Spleen (tissue), 11 donors: ENCODE measurements around the gene PRKG1. TPM values are rescaled to one million over a fixed set of nuclear protein-coding genes. Genes with fewer than 3 reads are reported as not detected.

ENCODE experiments used
- DNase-seq: peaks from one replicate; pipeline ENCODE4 v3.0.0-alpha.2; 2020
- H3K27ac ChIP-seq, 8 donors: fragments of 200-600 bp; sonication (generic) in 7 of 8; 1 replicate in 4 of 8; 2 replicates in 4 of 8; pipeline versions ENCODE4 v1.5.0 to v1.8.0; 2016 to 2021; ENCODE audit warnings: inconsistent platforms in 4 of 8, mild to moderate bottlenecking in 4 of 8, moderate library complexity in 1 of 8
- H3K27me3 ChIP-seq, 7 donors: fragments of 200-600 bp; sonication (generic) in 6 of 7; replicated peaks in 1 of 7; 1 replicate in 4 of 7; 2 replicates in 3 of 7; pipeline versions ENCODE4 v1.5.0 to v1.8.0; 2016 to 2021; ENCODE audit warnings: inconsistent platforms in 3 of 7, mild to moderate bottlenecking in 1 of 7
- H3K36me3 ChIP-seq, 6 donors: fragments of 200-600 bp; sonication (generic) in 5 of 6; 1 replicate in 4 of 6; 2 replicates in 2 of 6; pipeline versions ENCODE4 v1.5.0 to v1.8.0; 2016 to 2021; ENCODE audit warnings: inconsistent platforms in 2 of 6
- H3K4me1 ChIP-seq, 6 donors: fragments of 200-600 bp; sonication (generic) in 5 of 6; 1 replicate in 3 of 6; 2 replicates in 3 of 6; pipeline versions ENCODE4 v1.5.0 to v1.8.0; 2016 to 2021; ENCODE audit warnings: inconsistent platforms in 3 of 6
- H3K4me3 ChIP-seq, 8 donors: fragments of 200-600 bp; sonication (generic) in 7 of 8; 1 replicate in 4 of 8; 2 replicates in 4 of 8; pipeline versions ENCODE4 v1.5.0 to v1.8.0; 2016 to 2021; ENCODE audit warnings: inconsistent platforms in 4 of 8, mild to moderate bottlenecking in 4 of 8, moderate library complexity in 2 of 8
- H3K9me3 ChIP-seq, 8 donors: fragments of 200-600 bp; sonication (generic) in 7 of 8; 1 replicate in 4 of 8; 2 replicates in 4 of 8; pipeline versions ENCODE4 v1.5.0 to v1.8.0; 2016 to 2021; ENCODE audit warnings: inconsistent platforms in 4 of 8
- POLR2A ChIP-seq, 3 donors: fragments of 450-650 bp; IDR thresholded peaks; one replicate each; pipeline ENCODE4 v1.5.1; 2017; ENCODE audit warnings: antibody characterized with exemption in 3 of 3, mild to moderate bottlenecking in 1 of 3
- POLR2AphosphoS5 ChIP-seq, 3 donors: sonication (generic); formaldehyde crosslinking; IDR thresholded peaks; one replicate each; pipeline ENCODE4 v1.5.1; 2017; ENCODE audit warnings: antibody characterized with exemption in 3 of 3
- WGBS, 5 donors: extraction: QIAGEN DNeasy Blood & Tissue Kit in 3 of 5; methylation state at CpG; one replicate each; pipeline versions ENCODE4 v1.1.5 to v1.1.7; 2013 to 2018; 5-methylcytosine and 5-hydroxymethylcytosine counted together
- intact Hi-C: fragments of 100-400 bp; cut with DNase I; formaldehyde crosslinking; loops from one replicate; pipeline ENCODE4 v1.15.0; 2023; ENCODE audit warnings: low total_unique reads
- polyA plus RNA-seq, 3 donors: library from polyadenylated mRNA; stranded (reverse); fragments of 200-250 nt; gene quantifications; one replicate each; pipeline ENCODE4 v1.2.1, GENCODE V29; 2013
- total RNA-seq, 7 donors: library from RNA; depleted of rRNA in 3 of 7; stranded (reverse); fragments of >200 nt in 3 of 7; fragmentation: NEBNext Ultra II Directional in 4 of 7; extraction: Animal tissue kit (Norgen Biotek cat#: 25700) in 4 of 7; gene quantifications; one replicate each; pipeline versions ENCODE4 v1.1.0 to v1.2.1, GENCODE V29; 2016 to 2021
- TF ChIP-seq, protein P1 (sequence below), 11 experiments: fragments of 200-600 bp in 7 of 11; fragments of 450-650 bp in 4 of 11; sonication (generic) in 4 of 11; IDR thresholded peaks in 8 of 11; conservative IDR thresholded peaks in 3 of 11; 1 replicate in 7 of 11; 2 replicates in 4 of 11; pipeline versions ENCODE4 v1.4.0 to v1.8.0; 2016 to 2021; ENCODE audit warnings: antibody characterized with exemption in 11 of 11, inconsistent platforms in 4 of 11, mild to moderate bottlenecking in 1 of 11
- donor health status: healthy with polysubstance abuse.
- donor health status: DM: no; HTN: no; CAD: no; lungs with moderate emphysema.
- donor health status: DM: no; HTN: no; CAD: no.
- donor health status: Bipolar disorder and iron deficiency.
- donor health status: healthy.
- donor health status: DM: no; HTN: no; CAD: no.
- donor health status: DM: yes; HTN: yes; CAD: no.

Gene PRKG1
- total and polyA plus RNA-seq, 10 donors: 0.65 to 10.5 (median 7.2) TPM

DNA sequence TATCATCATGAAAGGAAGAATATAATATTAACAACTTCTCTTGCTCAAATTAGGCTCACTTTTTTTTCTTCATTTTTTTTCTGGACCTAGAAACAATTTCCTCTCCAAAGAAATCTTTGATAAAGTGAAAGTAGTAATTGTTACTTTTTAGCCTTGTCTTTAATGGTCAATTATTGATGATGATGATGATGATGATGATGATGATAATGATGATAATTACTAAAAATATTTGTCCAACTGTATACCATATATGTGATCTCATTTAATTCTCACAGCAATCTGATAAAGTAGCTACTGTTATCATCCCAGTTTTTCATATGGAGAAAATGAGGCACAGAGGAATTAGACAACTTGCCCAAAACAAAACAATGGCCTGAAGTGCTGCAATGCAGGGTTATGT, 12.8 kb downstream of the PRKG1 start:
- H3K36me3 ChIP-seq: no peaks in the 10 kb centered on the region
- H3K27me3 ChIP-seq: no peaks in the 10 kb centered on the region
- H3K27ac ChIP-seq: no peak overlapping the region
- no peaks in the 10 kb centered on the region for H3K4me1 ChIP-seq
- H3K4me3 ChIP-seq: no peak overlapping the region
- H3K9me3 ChIP-seq: no peaks in the 10 kb centered on the region
- no peak for DNase-seq
- TF ChIP-seq POLR2A (IDR thresholded peaks at IDR 0.05): no peak
- TF ChIP-seq, protein P1, sequence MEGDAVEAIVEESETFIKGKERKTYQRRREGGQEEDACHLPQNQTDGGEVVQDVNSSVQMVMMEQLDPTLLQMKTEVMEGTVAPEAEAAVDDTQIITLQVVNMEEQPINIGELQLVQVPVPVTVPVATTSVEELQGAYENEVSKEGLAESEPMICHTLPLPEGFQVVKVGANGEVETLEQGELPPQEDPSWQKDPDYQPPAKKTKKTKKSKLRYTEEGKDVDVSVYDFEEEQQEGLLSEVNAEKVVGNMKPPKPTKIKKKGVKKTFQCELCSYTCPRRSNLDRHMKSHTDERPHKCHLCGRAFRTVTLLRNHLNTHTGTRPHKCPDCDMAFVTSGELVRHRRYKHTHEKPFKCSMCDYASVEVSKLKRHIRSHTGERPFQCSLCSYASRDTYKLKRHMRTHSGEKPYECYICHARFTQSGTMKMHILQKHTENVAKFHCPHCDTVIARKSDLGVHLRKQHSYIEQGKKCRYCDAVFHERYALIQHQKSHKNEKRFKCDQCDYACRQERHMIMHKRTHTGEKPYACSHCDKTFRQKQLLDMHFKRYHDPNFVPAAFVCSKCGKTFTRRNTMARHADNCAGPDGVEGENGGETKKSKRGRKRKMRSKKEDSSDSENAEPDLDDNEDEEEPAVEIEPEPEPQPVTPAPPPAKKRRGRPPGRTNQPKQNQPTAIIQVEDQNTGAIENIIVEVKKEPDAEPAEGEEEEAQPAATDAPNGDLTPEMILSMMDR (IDR thresholded peaks at IDR 0.05 in 8 of 11, conservative IDR thresholded peaks at IDR 0.05 in 3 of 11): no peak
- no peak for TF ChIP-seq POLR2AphosphoS5 (IDR thresholded peaks at IDR 0.05)
- intact Hi-C loops: no loop called here

DNA sequence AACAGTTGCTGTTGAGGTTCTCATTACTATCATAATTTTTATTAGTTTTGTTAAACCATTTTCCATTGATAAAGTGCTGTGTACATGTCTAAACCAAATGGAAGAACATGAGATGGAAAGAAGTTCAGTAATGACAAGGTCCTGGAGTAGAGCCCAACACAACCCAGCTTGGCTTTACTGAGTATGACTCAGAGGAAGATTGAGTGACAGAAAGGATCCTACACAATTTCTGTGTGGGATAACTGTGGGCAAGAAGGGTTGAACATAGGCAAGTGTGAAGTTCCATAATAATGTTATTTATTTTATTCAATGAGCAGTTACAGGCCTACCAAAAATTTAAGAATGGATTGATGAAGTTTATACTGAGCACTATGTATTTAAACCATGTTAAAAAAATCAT, 15.9 kb downstream of the PRKG1 start:
- no peaks in the 10 kb centered on the region for H3K9me3 ChIP-seq
- intact Hi-C loops: no loop called here
- H3K36me3 ChIP-seq: no peaks in the 10 kb centered on the region
- TF ChIP-seq, protein P1 (IDR thresholded peaks at IDR 0.05 in 8 of 11, conservative IDR thresholded peaks at IDR 0.05 in 3 of 11): no peak
- TF ChIP-seq POLR2AphosphoS5 (IDR thresholded peaks at IDR 0.05) (no peak), POLR2A (IDR thresholded peaks at IDR 0.05) (no peak)
- DNase-seq: no peak
- H3K4me1 ChIP-seq: no peaks in the 10 kb centered on the region
- no peak overlapping the region for H3K4me3 ChIP-seq
- no peak overlapping the region for H3K27ac ChIP-seq
- no peaks in the 10 kb centered on the region for H3K27me3 ChIP-seq

DNA sequence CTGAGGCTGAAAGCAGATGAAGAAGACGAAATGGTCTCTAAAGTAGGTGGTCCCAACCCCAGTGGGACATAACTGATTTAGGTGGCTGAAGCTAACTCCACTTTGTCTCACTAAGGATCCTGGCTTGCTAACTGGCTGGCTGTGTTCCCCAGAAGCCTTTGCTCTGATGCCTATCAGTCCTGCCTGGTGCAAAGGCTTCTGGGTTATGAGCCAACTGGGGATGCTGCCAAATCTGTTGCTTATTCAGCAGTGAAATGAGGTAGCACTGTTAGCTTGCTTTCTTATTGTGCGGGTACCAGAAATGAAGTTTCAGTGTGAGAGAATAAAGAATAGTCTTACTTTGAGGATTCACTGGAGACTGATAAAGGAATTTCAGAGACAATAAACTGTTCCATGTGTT, 18.1 kb downstream of the PRKG1 start:
- H3K27me3 ChIP-seq: no peaks in the 10 kb centered on the region
- TF ChIP-seq, protein P1 (IDR thresholded peaks at IDR 0.05 in 8 of 11, conservative IDR thresholded peaks at IDR 0.05 in 3 of 11): no peak
- TF ChIP-seq POLR2AphosphoS5 (IDR thresholded peaks at IDR 0.05) (no peak), POLR2A (IDR thresholded peaks at IDR 0.05) (no peak)
- H3K4me1 ChIP-seq: no peaks in the 10 kb centered on the region
- H3K36me3 ChIP-seq: no peaks in the 10 kb centered on the region
- no peak overlapping the region for H3K27ac ChIP-seq
- intact Hi-C loops: no loop called here
- no peaks in the 10 kb centered on the region for H3K9me3 ChIP-seq
- WGBS, 5 donors: 69 to 91% (median 77%) methylated on average over 2 of the region's 2 CpGs
- no peak for DNase-seq
- no peak overlapping the region for H3K4me3 ChIP-seq

DNA sequence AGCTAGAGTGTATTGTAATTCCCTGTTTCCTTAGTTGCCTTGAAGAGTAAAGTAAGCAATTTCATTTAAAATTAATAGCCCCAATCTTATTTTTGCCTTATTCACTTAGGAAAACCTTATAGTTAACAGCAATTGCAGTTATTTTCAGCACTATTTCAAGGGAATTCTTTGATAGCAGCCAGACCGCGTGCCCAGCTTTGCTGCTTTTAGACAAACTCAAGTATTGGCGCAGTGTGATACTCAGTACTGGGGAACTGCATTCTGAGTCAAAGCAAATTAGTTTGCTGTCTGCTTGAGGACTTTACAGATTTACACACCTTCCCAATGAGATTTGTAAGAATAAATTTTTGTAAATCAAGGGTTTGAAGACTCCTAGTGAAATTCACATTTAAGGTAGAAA, 21.2 kb downstream of the PRKG1 start:
- Histone ChIP-seq H3K4me1 (no peaks in the 10 kb centered on the region), H3K9me3 (no peaks in the 10 kb centered on the region), H3K36me3 (no peaks in the 10 kb centered on the region), H3K27ac (no peak overlapping the region), H3K4me3 (no peak overlapping the region), H3K27me3 (no peaks in the 10 kb centered on the region)
- intact Hi-C loops: no loop called here
- WGBS, 5 donors: 83 to 95% (median 91%) methylated on average over 3 of the region's 3 CpGs
- TF ChIP-seq, protein P1 (IDR thresholded peaks at IDR 0.05 in 8 of 11, conservative IDR thresholded peaks at IDR 0.05 in 3 of 11): no peak
- TF ChIP-seq POLR2A (IDR thresholded peaks at IDR 0.05): no peak
- no peak for TF ChIP-seq POLR2AphosphoS5 (IDR thresholded peaks at IDR 0.05)
- DNase-seq: no peak
